NCI-H226 (cell line): Measurements from ENCODE around the gene PLXNA3.

Experiments
- DNase-seq: peaks from one replicate; pipeline ENCODE4 v3.0.0-alpha.2; 2015

Gene PLXNA3

DNA sequence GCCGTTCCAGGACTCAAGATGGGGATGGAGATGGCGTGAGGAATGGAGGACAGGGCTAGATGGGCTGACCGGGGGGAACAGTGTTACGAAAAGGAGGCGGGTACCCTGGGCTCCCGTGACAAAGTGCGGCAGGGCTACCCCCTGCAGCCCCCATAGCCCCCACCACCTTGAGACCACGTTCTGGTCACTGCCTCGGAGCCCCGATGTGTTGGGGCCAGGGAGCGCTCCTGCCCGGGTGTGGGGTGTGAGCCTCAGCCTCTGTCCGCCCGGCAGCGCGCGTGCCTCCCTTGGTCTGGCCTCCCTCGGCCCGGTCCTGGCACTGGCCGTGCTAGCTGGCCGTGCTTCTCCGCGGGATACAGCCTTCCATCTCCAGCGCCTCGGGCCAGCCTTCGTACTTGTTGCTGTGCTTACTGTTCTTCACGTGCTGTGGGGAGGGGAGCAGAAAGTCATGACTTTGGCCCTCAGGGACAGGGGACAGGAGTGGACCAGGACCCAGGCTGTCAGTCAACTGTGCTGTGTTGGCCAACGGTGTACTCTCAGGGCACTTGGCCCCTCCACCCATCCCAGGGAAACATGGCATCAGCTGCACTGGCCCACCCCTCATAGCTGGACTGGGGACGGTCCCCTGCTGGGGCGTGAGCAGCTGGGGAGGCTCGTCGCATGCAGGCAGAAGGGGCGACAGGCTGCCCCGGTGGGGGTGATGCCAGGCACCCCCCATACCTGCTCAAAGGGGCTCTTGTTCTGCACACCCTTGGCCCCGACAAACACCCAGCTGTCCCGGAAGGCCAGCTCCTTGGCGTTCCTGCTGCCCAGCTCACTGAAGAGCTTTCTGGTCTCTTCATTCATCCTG lies 48.6 kb downstream of the PLXNA3 start:
- no peak for DNase-seq

DNA sequence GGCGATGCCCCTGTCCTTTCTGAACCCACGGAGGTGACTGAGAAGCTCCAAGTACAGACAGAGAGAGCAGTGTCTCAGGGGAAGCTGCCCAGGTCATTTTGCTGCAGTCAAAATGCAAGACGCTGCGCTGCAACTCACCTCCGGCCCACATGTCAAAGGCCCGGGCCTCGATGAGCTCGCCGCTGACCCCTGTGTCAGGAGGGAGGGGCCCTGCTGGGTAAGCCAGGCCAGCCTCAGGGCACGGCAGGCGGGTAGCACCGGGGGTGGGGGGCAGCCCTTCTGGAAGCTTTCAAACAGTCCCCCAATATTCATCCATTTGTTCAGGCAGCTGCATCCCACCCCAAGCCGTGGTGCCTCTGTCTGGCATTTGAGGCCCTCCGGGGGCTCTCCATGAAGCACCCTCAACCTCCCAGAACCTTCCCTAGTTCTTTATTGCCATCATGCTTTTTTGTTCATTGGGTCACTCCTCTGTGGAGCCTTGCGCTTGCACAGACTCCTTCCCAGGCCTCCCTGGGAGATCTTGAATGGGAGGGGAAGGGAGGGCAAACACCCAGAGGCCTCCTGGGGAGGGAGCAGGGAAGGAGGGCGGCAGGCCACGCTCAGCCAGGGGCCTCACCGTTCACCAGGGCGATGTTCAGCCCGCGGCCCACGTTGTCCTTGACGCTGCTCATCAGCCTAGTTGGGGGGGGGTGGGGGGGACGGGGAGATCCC lies 49.7 kb downstream of the PLXNA3 start:
- DNase-seq, result no peak

DNA sequence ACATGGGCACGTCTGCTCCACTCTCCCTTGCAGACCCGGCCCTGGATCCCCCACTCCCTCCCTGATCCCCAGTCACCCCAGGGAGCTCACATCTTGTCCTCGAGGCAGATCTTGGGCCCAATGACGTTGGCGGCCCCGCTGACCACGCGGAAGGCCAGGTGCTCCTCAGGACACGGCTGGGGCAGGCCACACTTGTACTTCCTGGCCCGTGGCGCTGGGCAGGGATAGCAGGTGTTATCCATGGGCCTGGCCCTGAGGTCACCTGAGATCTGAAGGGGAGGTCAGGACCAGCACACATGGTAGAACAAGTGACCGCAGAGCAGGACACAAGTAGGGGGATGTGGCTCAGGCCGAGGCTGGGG lies 50.3 kb downstream of the PLXNA3 start:
- no peak for DNase-seq

DNA sequence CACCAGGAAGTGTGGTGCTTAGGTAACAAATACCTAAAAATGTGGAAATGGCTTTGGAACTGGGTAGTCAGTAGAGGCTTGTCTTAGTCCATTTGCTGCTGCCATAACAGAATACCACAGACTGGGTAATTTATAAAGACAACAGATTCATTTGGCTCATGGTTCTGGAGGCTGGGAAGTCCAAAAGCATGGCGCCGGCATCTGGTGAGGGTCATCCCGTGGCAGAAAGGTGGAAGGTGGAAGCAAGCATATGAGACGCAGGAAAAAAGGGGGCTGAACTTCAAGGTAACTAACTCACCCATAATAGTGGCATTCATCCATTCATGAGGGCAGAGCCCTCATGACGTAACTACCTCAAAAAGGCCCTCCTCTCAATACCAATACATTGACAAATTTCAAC lies 51.4 kb downstream of the PLXNA3 start:
- no peak for DNase-seq

DNA sequence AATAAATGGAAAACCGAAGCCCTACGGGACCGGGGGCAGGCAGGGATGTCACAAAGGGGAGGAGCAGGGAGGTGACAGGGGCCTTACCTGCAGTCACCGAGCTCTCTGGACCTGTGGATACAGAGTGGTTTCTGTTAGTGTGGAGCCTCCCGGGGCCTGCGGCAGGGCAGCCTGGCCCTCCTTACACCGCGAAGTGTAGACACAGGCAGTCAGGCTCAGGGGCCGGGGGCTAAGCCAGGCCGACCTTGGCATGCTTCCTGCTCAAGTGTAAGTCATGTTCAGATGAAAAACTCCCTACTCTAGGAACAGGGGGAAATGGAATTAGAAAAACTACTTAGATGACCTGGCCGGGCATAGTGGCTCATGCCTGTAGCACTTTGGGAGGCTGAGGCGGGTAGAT lies 53.7 kb downstream of the PLXNA3 start:
- DNase-seq, result no peak

DNA sequence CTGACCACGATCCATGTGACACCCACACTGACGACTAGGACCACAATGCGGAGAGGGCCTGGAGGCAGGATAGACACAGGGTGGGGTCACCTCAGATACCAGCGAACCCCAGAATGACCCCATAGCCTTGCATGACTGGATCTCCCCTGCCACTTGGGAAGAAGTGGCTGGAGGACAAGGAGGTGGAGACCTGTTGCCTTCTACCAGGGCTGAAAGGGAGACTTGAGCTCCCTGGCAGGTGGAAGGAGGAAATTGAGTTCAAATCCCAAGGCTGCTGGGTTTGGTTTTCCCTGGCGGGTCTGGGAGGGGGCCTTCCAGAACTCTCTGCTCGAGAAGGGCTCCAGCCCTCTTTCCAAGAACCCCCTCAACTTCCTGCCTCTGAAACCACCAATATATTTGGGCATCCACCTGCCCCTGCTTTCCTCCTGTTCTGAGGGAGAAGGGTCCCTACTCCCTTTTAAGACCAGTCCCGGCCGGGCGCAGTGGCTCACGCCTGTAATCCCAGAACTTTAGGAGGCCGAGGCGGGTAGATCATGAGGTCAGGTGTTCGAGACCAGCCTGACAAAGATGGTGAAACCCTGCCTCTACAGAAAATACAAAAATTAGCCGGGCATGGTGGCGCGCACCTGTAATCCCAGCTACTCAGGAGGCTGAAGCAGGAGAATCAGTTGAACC lies 54.9 kb downstream of the PLXNA3 start:
- no peak for DNase-seq

DNA sequence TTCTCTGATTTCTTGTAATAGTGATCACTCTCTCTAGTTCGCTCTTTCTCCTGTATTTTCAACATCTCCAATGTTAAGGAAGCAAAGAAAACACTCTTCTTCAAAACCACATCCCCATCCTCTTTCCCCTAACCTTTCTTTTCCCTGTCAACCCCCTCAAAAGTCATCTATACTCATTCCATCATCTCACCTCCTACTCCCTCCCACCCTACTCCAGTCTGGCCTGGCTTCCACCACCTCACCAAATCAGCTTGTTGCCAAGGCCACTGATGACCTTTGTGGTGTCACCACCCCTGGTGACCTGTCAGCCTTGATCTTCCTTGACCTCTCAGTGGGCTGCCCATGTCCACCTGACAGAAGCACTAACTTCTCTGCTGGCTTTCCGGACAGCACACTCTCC lies 55.6 kb downstream of the PLXNA3 start:
- DNase-seq, result no peak

DNA sequence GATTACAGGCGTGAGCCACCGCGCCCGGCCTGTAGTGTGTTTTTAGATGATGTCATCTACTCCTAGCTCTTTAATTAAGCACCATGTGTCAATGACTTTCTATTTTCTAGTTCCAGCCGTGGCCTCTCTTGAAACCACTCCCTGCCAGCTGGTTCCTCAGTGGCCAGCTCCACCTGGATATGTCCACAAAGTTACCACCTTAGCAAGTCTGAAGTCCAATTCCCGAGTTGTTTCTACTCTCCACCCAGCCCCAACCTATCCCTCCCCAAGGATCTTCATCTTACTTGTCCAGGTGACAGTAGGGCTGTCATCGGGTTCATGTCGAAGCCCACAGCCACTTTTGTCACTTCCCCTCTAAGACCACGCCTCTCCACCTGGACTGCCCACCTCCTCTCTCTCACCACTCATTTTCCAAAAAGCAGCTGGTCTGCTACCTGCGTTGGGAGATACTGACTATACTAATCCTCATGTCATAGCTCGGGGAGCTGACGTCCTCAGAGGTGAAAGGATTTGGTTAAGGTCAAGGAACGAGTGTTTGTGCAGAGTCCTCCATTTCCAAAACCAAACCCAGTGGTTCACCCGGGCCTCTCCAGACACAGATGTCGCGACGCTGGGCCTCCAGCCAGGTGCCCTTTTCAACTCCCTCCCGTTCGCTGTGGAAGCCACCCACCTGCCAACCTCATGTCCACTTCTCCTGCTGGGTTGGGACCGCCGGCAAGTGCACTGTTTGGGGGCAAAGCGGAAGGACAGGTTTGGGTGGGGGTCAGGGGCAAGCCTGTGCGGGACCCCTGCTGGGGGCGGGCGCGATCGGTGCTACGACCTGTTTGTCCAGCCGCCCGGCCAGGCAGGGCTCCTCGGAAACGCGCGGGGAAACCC lies 57.2 kb downstream of the PLXNA3 start:
- no peak for DNase-seq

DNA sequence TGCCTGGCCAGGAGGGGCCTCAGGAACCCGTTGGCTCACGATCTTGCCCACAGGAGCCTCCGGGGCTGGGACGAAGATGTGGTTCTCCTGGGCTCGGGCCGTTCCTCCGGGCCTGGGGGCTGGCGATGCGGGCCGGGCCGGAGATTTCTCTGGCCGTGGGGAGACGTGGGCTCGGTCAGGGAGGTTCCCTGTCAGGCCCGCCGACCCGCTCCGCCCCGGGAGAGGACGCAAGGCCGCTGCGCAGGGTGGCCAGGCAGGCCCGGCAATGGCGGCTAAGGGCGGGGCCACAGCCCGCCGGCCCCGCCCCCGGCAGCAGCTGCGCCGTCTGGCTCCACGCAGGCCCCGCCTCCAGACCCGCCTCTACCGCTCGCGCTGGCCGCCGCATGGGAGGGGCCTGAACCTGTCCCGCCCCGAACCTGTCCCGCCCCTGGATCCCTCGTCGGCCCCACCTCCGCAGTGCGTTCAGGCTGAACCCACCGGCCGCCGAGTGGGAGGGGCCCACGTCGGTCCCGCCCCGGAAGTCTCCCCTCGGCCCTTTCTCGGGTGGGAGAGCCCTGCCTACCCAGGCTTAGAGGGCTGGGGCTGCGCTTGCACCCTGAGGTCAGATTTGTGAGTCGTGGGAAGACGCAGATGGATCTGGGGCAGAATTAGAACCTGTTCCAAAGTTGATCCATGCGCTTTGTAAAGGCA lies 58.0 kb downstream of the PLXNA3 start, which contains the start of gene FAM3A:
FAM3A (minus strand) TSS at position 267 of the 690 bp plus-strand sequence. CDS start 460 bp downstream, outside the sequence.
- DNase-seq, result peak; percentile 67

DNA sequence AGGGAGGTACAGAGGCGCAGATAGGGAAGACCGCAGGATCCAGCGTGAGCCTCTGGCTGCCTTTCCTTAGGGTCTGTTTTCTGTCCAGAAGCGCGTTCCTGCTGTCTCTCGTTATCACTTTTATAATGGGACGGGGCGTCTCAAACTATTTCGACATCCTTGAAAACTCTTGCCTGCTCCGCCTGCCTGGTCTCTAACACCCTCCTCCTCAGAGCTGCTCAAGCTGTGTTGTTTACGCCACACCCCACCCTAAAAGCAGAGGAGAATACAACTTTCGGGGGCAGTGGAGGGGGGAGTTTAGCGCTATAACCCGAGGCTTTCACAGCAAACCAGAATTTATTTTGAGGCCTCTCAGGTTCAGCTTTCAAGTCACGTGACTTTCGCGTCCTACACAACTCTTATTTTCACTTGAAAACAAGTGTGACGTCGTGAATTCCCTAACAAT lies 58.6 kb downstream of the PLXNA3 start:
- no peak for DNase-seq

DNA sequence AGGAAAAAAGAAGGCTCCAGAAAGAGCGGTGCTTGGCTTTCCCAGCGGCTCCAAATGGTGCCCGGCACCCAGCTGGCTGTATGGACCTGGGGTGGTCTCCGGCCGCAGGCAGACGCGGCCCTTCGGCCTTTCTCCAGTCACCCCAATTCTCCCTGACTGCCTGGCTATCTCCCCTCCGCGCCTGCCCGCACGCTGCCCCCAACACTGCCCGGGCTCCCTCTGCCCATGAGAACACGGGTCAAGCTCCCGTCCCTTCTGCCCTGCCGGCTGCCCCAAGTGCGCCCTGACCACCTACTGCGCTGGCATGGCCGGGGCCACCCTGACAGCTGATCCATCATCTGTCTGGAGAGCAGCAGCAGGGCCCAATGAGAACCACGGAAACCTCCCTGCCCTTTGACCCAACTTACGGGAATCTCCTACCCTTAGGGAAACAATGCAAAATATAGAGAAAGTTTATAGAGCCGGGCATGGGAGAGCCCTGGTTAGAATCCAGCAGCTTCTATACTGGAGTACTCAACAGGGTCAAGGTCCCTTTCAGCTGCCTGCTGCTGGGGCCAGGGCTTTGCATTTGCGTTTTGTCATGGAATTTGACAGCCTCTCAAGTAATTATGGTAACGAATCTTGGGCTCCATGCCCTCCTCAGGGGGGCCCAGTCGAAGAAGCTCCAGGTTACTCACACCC lies 59.2 kb downstream of the PLXNA3 start:
- DNase-seq, result no peak

DNA sequence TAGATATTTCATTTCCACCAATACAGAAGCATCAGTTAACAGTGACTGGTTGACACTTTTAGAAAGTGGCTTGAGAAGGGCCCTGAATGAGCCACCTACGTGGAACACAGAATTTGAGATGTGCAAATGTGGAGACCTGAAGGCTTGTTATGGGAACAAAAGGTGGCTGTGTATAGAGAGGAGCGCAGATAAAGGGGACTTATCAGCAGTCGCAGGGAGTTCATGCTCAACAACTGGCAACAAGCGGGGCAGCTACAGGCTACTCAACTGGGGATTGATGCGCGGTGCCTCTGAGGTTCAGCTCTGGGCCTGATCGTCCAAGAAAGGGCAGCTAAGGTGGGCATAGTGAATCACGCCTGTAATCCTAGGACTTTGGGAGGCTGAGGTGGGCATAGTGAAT lies 61.3 kb downstream of the PLXNA3 start:
- DNase-seq, result no peak

DNA sequence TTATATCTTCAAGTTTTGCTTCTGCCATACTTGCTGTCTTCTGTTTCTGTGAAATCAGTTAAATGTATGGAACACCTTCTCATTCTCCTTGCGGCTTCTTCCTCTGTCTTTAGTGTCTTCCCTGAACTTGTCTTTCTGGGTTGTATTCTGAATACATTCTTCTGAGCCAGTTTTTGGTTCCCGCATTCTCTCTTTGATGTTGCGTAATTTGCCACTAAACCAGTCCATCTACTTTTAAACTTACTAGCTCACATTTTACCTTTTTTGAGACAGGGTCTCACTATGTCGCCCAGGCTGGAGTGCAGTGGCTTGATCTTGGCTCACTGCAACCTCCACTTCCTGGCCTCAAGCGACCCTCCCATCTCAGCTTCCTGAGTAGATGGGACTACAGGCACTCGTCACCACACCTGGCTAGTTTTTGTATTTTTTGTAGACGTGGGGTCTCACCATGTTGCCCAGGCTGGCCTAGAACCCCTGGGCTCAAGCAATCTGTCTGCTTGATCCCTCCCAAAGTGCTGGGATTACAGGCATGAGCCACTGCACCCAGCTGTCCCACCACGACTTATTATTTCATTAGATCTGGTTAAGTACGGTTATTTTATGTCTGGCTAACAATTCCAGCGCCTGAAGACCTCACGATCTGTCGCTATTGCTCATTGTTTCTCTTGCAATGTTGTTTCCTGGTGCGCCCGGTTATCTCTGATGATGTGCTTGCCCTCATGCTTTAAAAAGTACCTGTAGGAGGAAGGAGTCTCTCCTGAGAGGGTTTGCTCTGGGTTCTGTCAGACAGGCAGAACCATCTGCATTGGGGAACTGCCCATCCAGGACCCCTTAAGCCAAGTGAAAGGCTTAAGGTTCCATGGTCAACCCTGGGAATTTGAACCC lies 67.8 kb downstream of the PLXNA3 start:
- DNase-seq, result no peak

DNA sequence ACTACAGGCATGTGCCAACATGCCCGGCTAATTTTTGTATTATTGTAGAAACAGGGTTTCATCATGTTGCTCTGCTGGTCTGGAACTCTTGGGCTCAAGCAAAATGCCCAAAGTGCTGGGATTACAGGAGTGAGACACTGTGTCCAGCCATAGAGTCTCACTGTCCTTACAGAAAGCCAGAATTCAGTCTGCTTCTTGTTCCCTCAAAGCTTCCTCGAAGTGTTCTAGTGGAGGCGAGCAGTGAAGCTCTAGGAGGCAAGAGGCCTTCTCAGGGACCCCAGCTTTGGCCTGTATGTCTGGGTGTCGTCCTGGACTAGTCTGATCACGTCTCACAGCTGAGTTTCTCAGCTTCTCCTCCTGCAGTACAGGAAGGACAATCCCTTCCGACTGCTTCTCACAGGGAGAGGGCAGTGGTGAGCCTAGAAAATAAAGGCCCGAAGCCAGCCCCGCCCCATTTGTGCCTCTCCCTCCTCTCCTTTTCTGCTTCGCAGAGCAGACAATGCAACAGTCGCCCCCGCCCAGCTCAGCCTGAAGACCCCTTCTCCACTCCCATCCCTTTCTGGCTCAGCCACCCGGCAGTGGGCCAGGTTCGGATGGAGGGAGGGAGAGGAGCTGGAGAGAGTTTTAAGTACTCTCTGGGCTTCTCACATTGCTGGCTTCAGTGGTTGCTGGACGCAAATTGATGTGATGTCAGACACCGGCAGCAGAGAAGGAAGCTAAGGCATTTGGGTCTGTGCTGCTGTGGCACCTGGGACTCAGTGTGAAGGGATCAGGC lies 69.0 kb downstream of the PLXNA3 start:
- DNase-seq, result peak; percentile 57
